ENCODE results near the gene MOB4.
"Not testable (repeated sequence)": the region's sequence is repeated elsewhere in the genome, so short reads cannot be mapped to it uniquely, and the experiment has no call there.

MOB4 gene

DNA sequence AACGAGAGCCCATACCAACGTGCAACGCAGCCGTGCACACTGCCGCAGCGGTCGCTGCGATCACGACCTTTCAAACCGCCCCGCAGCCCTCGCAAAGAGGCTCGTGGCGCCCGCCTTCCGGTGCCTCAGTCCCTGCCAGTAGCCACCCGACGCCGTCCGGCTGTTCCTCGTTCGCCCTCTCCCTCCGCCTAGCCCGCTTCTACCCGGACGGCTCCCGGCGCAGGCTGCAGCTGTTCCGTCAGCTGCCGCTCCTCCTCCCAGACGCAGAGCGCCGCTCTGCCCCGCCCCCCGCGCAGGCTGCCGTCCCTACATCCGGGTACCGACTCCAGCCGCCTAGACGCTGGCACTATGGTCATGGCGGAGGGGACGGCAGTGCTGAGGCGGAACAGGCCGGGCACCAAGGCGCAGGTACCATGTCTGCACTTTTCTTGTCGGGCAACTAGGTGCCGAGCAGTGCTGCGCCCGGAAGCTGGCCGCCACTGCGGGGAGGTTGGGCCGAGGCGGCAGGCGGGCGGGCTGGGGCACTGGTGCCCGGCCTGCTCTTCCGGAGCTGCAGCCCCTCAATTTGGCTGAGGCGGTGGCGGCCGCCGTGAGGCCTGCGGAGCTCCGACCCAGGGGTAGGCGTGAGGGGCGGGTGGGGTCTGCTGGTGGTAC lies at the start of gene MOB4:
Gene MOB4, plus strand, starts transcription at position 328 of the 654 bp plus-strand sequence. Its CDS starts 21 bp downstream, at position 349.
- DNase-seq (ENCODE audit: low spot score) = peak; percentile 80

- DNase-seq (ENCODE audit: low spot score) = no peak
Measured at GRCh38 chr2:197472166-197472565, 43.7 kb upstream of the MOB4 start.

GRCh38 chr2:197477797-197478196 lies 38.1 kb upstream of the MOB4 start:
- no peak for DNase-seq (ENCODE audit: low spot score)

DNA sequence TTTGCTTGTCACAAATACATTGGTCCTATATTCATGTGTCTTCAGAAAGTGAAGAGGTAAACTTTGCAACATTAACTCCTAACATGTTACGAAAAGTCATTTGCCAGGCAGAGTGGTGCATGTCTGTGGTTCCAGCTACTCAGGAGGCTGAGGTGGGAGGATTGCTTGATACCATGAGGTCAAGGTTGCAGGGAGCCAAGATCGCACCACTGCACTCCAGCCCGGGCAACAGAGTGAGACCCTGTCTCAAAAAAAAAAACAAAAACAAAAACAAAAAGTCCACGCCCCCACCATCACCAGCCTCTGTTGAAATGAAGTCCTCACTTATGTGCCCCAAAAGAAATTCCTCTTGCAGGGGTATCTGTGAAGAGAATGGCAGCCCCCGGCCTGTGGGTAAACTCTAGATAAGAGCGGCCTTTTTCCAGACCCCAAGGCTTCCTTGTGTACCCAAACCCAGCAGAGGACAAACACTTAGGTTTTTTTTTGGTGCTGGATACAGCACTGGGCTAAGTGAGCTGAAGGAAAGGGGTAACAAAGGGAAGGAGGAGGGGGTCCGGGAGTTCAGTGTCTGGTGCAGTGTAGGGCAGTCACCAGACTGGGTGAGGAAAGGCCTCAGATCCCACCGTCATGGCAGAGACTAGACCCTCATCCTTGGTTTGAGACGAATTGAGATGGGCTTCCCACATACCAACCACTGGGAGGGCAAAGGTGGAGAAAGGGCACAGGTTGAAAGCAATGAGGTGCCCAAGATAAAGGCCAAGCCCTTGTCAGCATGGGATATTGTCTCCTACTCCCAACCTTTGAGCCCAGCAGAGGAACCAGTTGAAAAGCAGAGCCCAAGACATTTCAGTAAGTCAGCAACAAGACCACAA lies 35.5 kb upstream of the MOB4 start:
- DNase-seq (ENCODE audit: low spot score) = no peak

- DNase-seq (ENCODE audit: low spot score) = not testable (repeated sequence)
Measured at GRCh38 chr2:197484248-197484647, 31.6 kb upstream of the MOB4 start.

GRCh38 chr2:197486175-197486574 lies 29.7 kb upstream of the MOB4 start:
- DNase-seq (ENCODE audit: low spot score) = no peak

DNA sequence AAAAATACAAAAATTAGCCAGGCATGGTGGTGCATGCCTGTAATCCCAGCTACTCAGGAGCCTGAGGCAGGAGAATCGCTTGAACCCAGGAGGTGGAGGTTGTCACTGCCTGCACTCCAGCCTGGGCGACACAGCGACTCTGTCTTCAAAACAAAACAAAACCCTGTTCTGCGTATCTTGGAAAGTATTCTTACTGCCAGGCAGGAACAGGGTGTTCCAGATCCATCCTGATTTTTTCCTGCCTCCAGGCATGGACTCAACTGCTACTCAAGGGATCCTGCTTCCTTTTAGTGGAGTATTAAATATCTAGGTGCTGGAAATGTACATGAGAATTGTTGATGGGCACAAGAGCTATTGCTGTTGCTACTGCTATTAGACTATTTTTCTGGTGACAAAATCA lies 28.5 kb upstream of the MOB4 start:
- DNase-seq (ENCODE audit: low spot score) = no peak

GRCh38 chr2:197495433-197496134 lies 20.3 kb upstream of the MOB4 start:
- no peak for DNase-seq (ENCODE audit: low spot score)

- no peak for DNase-seq (ENCODE audit: low spot score)
Measured at GRCh38 chr2:197496695-197497094, 19.2 kb upstream of the MOB4 start.

- DNase-seq (ENCODE audit: low spot score) = no peak
Measured at GRCh38 chr2:197497326-197497725, 18.5 kb upstream of the MOB4 start.

GRCh38 chr2:197498235-197498936 lies 17.5 kb upstream of the MOB4 start:
- no peak for DNase-seq (ENCODE audit: low spot score)

- DNase-seq (ENCODE audit: low spot score) = peak; percentile 23
Measured at GRCh38 chr2:197498937-197499593, 16.8 kb upstream of the MOB4 start.

- DNase-seq (ENCODE audit: low spot score) = peak; percentile 81
Measured at GRCh38 chr2:197499594-197500502, 16.0 kb upstream of the MOB4 start, which contains the start of the genes HSPD1 and HSPE1. Gene HSPD1, minus strand, starts transcription at chr2:197499840. Its CDS starts 992 bp downstream, at chr2:197498848. Gene HSPE1, plus strand, starts transcription at chr2:197500379. Its CDS starts 58 bp downstream, at chr2:197500437.

DNA sequence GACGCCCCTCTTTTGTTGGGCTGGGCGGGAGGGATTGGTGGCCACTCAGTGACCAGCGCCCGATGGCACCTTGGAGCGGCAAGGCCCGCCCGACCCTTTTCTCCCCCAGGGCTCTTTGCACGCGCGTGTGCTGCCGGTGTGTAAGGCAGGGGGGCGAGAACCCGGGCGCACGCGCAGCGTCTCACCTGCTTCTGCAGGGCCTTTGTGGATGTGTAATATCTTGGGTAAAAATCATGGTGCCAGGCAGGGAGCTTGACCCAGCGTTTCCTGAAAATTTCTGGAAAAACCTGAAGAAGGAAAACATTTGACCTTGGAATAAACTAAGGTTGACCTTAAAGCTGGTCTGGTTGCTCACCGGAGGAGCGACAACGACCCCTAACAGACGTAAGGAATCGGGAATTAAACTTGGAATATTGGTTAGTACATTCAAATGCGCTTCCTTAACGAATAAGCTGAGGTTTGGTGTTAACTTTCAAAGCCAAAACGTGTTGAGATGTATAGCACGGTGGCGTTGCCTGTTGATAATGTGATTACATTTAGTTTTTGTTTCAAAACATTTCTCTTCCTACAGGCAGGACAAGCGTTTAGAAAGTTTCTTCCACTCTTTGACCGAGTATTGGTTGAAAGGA lies 15.2 kb upstream of the MOB4 start:
- DNase-seq (ENCODE audit: low spot score) = no peak

DNA sequence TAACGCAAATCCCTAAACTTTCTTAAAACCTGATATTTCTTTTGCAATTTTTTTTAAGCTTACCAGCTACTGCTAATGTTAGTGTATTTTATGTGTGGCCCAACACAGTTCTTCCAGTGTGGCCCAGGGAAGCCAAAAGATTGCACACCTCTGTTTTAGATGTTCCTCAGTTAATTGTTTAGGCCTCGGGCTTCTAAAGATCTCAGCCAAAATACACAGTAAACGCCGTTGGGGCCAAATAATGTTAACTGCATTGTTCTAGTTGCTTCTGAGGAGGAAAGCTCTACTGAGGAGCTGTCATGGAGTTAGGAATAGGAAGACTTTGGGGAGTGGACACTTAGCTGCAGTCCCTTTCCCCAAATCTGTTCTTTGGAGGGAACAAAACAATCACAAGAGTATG lies 13.7 kb upstream of the MOB4 start:
- DNase-seq (ENCODE audit: low spot score) = no peak

GRCh38 chr2:197502685-197503084 lies 13.2 kb upstream of the MOB4 start:
- no peak for DNase-seq (ENCODE audit: low spot score)

DNA sequence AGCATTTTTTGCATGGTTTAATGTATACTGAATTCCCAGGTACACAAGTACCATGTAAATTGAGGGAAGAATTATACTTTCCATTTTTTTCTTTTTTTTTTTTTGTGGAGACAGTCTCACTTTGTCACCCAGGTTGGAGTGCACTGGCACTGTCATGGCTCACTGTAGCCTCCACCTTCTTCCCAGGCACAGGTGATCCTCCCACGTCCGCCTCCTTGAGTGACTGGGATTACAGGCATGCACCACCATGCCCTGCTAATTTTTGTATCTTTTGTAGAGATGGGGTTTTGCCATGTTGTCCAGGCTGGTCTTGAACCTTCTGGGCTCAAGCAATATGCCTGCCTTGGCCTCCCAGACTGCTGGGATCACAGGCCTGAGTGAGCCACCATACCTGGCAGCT lies 11.9 kb upstream of the MOB4 start:
- DNase-seq (ENCODE audit: low spot score) = no peak

DNA sequence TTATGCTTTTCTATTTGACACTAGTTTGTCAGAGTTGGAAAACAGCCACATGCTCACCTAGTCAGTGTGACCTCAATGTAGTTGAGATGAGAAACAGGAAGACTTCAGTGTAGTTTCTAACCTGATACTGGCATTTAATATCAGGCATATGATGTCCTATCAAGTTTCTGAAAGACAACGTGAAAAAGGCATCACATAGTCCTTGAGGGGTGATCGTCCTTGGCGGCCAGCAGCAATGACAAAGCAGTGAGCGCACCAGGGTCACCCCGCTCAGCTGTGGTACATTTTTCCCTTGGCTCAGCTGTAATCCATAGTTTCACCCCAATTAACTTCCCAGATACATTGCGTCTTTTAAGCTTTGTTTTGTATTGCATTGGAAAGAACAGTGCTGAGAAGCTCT lies 11.4 kb upstream of the MOB4 start:
- no peak for DNase-seq (ENCODE audit: low spot score)

GRCh38 chr2:197506658-197507057 lies 9.2 kb upstream of the MOB4 start:
- DNase-seq (ENCODE audit: low spot score) = no peak

GRCh38 chr2:197513915-197514314 lies 2.0 kb upstream of the MOB4 start:
- DNase-seq (ENCODE audit: low spot score) = no peak

Measured in HuH-7.5 (cell line).